DND-41 (cell line): ENCODE results near the gene APBB2.

Experiments used
- ATAC-seq: fragments of 200-7000 bp; cut with Tn5 transposase; 3 replicates; pipeline ENCODE4 v1.9.1; 2021; ENCODE audit warnings: low read depth; ENCODE audit not compliant: insufficient read depth
- DNase-seq: peaks from one replicate; pipeline ENCODE4 v3.0.0-alpha.2; 2020
- H2AFZ ChIP-seq: 2 replicates; pipeline ENCODE4 v1.6.0; 2012; ENCODE audit warnings: low read depth, low read length
- H3K27ac ChIP-seq: 2 replicates; pipeline ENCODE4 v1.5.1; 2012; ENCODE audit warnings: low read length, inconsistent platforms
- H3K27me3 ChIP-seq: fragments of 200-600 bp; sonication (generic); 2 replicates; pipeline ENCODE4 v1.6.0; 2012; ENCODE audit warnings: low read length, mild to moderate bottlenecking, inconsistent platforms; ENCODE audit not compliant: insufficient read depth, poor library complexity
- H3K36me3 ChIP-seq: 2 replicates; pipeline ENCODE4 v1.5.1; 2012; ENCODE audit warnings: low read length, inconsistent platforms; ENCODE audit not compliant: insufficient read depth
- H3K4me1 ChIP-seq: 2 replicates; pipeline ENCODE4 v1.5.1; 2012; ENCODE audit warnings: mild to moderate bottlenecking, low read length; ENCODE audit not compliant: insufficient read depth
- H3K4me2 ChIP-seq: 2 replicates; pipeline ENCODE4 v1.6.0; 2012; ENCODE audit warnings: mild to moderate bottlenecking, moderate library complexity, low read length, inconsistent platforms; ENCODE audit not compliant: insufficient read depth
- H3K4me3 ChIP-seq, 2 experiments: fragments of 200-600 bp in 1 of 2; shearing (Covaris generic) in 1 of 2; 2 replicates each; pipeline ENCODE4 v1.5.1; 2012 to 2016; ENCODE audit warnings: inconsistent platforms in 2 of 2, low read length in 2 of 2, mild to moderate bottlenecking in 2 of 2, low read depth in 1 of 2, moderate library complexity in 1 of 2
- H3K79me2 ChIP-seq: 2 replicates; pipeline ENCODE4 v1.6.0; 2012; ENCODE audit warnings: low read length, inconsistent platforms; ENCODE audit not compliant: insufficient read depth
- H3K9ac ChIP-seq: 2 replicates; pipeline ENCODE4 v1.6.0; 2012; ENCODE audit warnings: low read depth, mild to moderate bottlenecking, inconsistent platforms, low read length, moderate library complexity
- H3K9me3 ChIP-seq: 2 replicates; pipeline ENCODE4 v1.5.1; 2012; ENCODE audit warnings: low read length, moderate library complexity, mild to moderate bottlenecking, inconsistent platforms; ENCODE audit not compliant: insufficient read depth, severe bottlenecking
- H4K20me1 ChIP-seq: 2 replicates; pipeline ENCODE4 v1.6.0; 2012; ENCODE audit warnings: low read length; ENCODE audit not compliant: insufficient read depth
- CTCF ChIP-seq: IDR thresholded peaks from 2 replicates; pipeline ENCODE4 v1.5.1; 2012; ENCODE audit warnings: borderline replicate concordance, low read length, moderate library complexity, mild to moderate bottlenecking; ENCODE audit not compliant: poor library complexity, severe bottlenecking; ENCODE audit errors: extremely low read depth
- EZH2 ChIP-seq: IDR thresholded peaks from 3 replicates; pipeline ENCODE4 v1.6.1; 2012; ENCODE audit warnings: borderline replicate concordance, low read depth, mild to moderate bottlenecking, moderate library complexity, low read length, inconsistent platforms; ENCODE audit not compliant: severe bottlenecking

The APBB2 gene

GRCh38 chr4:41227902-41228301 is 13.6 kb upstream of the APBB2 start:
- Histone ChIP-seq H3K9me3 (no peaks in the 10 kb centered on the region), H3K4me2 (no peak overlapping the region), H4K20me1 (no peaks in the 10 kb centered on the region), H3K27me3 (no peaks in the 10 kb centered on the region), H3K27ac (no peak overlapping the region), H3K4me1 (no peaks in the 10 kb centered on the region), H3K79me2 (no peaks in the 10 kb centered on the region), H3K36me3 (no peaks in the 10 kb centered on the region), H2AFZ (no peak overlapping the region), H3K4me3 (no peak overlapping the region), H3K9ac (no peak overlapping the region)
- ATAC-seq (no peak), DNase-seq (no peak)
- no peak for TF ChIP-seq CTCF
- no peak for TF ChIP-seq EZH2

- H3K79me2 ChIP-seq, result no peaks in the 10 kb centered on the region
- H3K9ac ChIP-seq, result no peak overlapping the region
- H3K4me1 ChIP-seq, result no peaks in the 10 kb centered on the region
- no peak overlapping the region for H3K4me3 ChIP-seq
- no peak for DNase-seq
- TF ChIP-seq CTCF, result no peak
- no peak for TF ChIP-seq EZH2
- H4K20me1 ChIP-seq, result no peaks in the 10 kb centered on the region
- no peaks in the 10 kb centered on the region for H3K9me3 ChIP-seq
- H3K4me2 ChIP-seq, result no peak overlapping the region
- no peaks in the 10 kb centered on the region for H3K36me3 ChIP-seq
- H3K27ac ChIP-seq, result no peak overlapping the region
- ATAC-seq, result no peak
- H2AFZ ChIP-seq, result no peak overlapping the region
- H3K27me3 ChIP-seq, result no peaks in the 10 kb centered on the region
These were observed 7.7 kb upstream of the APBB2 start for GRCh38 chr4:41221850-41222645.

GRCh38 chr4:41219421-41219950 is 5.1 kb upstream of the APBB2 start:
- H3K9me3 ChIP-seq, result no peaks in the 10 kb centered on the region
- no peak overlapping the region for H3K9ac ChIP-seq
- H3K4me3 ChIP-seq, result no peak overlapping the region
- H3K36me3 ChIP-seq, result no peaks in the 10 kb centered on the region
- no peak overlapping the region for H3K27ac ChIP-seq
- DNase-seq (no peak), ATAC-seq (no peak)
- H3K4me2 ChIP-seq, result no peak overlapping the region
- H3K27me3 ChIP-seq, result no peaks in the 10 kb centered on the region
- no peaks in the 10 kb centered on the region for H3K4me1 ChIP-seq
- H2AFZ ChIP-seq, result no peak overlapping the region
- H3K79me2 ChIP-seq, result no peaks in the 10 kb centered on the region
- TF ChIP-seq EZH2 (no peak), CTCF (no peak)
- no peaks in the 10 kb centered on the region for H4K20me1 ChIP-seq
